Right renal pelvis (tissue), 4 donors: ENCODE data around the gene KRT75. TPM values are rescaled to one million over a fixed set of nuclear protein-coding genes. Genes with fewer than 3 reads are reported as not detected.

Experiments
- DNase-seq, 4 donors: peaks; one replicate each; pipeline ENCODE4 v3.0.0-alpha.2; 2013; ENCODE audit warnings: low read depth in 4 of 4, low spot score in 3 of 4, missing footprints in 1 of 4
- polyA plus RNA-seq, 4 donors: library from polyadenylated mRNA; unstranded; fragments of 120-200 nt; gene quantifications; one replicate each; pipeline ENCODE4 v1.2.1, GENCODE V29; 2013; ENCODE audit not compliant: insufficient read length in 4 of 4

KRT75 gene
- polyA plus RNA-seq, 4 donors = not detected

DNA sequence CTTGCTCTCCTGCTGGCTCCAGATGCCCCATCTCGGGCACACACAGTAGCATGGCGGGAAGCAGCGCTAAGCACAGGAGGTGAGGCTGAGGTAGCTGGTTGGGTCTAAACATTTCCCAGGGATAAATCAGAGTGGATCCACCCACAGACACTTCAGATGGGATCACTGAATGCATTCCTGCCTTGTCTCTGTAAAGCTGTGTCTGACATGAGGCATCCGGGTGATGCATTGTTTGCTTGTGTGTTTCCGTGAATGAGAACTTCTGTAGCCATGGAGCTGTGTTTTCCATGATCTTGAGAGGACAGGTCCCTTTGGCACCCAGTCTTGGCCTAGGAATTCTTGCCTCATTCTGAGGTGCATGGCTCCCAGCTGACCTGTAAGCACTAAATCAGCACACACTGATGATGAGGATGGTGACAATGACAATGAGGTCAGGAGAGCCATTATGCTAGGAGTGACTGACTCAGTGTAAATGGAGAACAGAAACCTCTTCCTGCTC lies 6.7 kb upstream of the KRT75 start:
- DNase-seq = no peak

DNA sequence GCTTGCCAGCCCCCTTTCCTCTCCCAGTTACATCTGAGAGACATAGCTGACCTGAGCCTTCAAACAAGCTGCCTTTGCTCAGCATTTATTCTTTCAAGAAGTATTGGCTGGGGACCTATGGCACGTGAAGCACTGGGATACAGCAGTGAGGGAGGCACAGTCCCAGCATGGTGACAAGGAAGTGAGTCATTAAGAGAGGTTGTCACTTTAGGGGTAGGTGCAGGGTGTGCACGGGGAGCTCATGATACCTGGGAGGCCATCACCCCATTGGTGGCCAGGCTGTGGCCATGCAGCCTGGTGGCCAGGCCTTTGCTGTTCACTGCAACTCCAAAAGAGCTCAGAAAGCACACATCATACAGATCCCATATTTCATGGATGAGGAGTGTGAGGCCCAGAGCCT lies 5.7 kb upstream of the KRT75 start:
- no peak for DNase-seq

DNA sequence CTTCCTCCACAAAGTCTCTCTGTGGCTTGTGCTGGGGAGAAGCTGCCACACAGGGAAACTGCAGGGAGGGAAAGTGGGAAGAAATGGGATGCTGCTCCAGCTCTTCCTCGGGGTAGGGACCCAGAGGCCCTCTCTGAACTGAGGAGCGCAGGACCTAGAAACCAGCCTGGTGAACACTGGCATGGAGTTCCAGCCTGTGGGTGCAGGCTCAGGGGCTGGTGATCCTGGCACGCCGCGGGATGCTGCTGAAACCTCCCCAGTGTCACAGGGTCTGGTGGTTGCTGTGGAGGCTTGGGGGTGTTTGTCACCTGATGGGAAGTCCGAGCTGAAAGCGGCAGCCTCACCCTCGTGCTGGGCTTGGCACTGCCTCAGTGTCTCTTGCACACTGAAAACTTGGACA lies 5.2 kb upstream of the KRT75 start:
- DNase-seq = no peak

DNA sequence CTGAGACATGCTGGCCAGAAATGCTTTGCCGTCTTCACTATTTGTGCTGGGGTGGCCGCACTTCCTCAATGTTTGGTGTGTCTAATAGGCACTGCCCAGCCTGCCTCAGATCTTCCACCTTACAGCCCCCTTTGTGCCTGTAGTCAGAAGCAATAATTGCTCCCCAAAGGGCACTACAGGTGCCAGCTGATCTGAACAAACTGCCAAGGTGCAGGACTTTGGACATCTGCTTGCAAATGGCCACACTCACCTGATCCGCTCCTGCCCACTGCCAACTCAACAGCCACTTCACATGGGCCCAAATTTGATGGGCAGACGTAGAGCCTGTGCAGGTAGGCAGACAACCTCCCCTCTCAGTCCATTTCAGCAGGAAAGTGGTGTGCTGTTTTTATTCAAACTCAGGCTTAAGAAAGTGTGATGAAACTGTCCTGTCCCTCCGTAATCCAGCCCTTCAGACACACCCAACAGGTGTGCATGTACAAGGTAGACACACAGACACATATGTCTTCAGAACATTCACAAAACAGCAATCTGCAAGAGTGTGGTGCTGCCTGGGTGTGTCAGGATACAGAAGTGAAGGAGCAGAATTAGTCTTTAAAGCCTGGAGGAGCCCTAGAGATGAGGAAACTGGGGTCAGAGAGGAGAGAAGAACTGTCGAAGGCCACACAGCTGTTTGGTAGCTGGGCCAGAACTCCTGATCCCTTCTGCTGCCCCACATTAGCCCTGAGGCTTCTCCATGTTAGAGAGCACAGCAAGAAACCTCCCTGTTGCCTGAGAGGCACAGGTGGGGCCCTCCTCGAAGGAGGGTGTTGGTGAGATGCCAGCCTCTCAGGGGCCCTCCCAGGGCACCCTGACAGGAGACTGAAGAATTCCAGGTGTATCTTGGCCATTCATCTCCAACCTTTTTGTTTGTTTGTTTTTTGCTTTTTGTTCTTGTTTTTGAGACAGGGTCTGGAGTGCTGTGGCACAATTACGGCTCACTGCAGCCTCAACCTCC lies 4.4 kb upstream of the KRT75 start:
- no peak for DNase-seq

DNA sequence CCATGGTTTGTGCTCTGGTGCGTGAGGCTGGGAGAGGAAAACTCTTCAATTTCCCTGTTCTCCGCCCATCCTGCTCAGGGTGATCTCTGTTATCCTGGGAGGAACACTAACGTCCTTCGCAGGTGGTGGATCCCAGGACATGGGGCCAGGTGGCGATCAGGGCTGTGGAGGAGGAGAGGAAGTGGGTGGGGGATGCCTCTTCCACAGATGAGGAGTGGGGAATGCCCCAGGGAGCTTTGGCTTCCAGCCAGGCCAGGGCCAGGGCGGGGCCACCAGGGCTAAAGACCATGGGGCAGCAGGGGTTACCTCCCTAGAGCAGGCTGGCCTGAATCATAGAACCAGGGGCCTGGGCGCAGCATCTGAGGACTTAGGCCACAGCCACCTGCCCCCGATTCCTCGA lies 3.3 kb upstream of the KRT75 start:
- DNase-seq = no peak

DNA sequence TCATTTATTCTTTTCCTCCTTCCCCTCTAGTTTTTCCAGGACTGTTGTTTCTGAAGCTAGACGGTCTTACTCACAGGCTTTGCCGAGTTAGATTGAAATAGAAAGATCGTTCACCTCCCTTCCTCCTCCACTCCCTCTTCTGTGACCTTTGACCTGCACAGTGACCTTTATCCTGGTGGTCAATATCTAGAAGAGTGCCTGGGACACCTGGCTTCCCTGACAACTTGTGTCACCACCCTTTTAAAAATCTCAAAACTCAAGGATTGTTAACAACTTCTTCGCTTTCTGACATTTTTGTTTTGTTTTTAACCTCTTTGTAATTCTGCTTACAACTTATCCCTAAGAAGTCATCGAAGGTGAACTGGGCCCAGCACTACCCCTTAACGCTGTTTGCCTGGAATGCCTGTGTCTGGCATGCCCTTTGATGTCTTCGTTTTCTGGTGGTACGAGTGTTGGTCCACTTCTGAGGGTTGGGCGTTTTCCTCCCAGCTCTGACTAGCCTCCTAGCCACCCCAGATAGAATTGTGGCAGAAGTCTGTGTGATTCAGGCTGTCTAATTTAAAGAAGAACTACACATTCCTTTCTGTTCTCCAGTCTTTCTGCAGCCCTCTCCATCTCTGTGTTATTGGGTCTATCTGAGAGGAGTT lies 2.8 kb upstream of the KRT75 start:
- no peak for DNase-seq

DNA sequence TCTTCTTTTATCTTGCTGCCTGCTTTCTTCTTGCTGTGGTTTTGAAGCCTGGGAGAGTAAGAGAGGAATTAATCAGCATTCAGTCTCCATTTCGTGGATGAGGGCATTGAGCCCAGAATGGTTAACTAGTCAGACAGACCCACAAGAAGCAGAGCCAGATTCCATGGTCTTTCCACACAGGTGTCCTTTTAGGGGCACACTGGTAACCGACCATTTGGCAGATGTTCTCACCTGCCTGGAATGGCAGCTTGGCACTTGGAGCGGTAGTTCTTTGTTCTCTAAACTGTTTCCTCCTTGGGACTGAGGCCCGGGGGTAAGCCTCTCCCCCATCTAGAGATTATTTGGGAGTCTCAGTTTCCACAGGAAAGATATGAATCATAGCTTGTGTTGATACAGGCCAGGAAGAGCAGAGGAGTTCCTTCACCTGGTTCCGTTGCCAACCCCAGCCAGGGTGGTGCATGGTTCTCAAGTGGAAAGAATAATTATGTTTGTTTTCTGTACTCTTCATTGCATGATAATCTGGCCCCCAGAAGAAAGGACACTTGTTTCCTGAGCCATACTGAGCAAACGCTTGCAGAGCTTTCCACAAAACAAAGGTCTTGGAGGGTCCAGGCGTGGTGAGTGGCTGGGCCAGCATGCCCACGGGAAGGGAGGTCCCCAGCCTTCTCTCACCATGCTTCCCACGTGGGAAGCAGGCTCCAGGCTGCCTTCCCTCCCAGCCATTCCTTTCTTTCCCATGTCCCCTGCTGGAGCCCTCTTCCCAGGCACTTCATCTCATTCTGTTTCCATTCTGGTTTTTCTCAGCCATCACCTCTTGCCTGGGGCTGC lies 2.0 kb upstream of the KRT75 start:
- DNase-seq = no peak

DNA sequence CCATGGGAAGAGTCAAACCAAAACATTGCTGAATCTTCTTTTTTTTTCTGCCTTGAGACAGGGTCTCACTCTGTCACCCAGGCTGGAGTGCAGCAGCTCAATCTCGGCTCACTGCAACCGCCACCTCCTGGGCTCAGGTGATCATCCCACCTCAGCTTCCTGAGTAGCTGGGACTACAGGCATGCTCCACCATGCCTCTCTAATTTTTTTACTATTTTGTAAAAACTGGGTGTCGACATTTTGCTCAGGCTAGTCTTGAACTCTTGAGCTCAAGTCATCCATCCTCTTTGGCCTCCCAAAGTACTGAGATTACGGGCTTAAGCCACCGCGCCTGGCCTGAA lies 1.5 kb upstream of the KRT75 start:
- no peak for DNase-seq

DNA sequence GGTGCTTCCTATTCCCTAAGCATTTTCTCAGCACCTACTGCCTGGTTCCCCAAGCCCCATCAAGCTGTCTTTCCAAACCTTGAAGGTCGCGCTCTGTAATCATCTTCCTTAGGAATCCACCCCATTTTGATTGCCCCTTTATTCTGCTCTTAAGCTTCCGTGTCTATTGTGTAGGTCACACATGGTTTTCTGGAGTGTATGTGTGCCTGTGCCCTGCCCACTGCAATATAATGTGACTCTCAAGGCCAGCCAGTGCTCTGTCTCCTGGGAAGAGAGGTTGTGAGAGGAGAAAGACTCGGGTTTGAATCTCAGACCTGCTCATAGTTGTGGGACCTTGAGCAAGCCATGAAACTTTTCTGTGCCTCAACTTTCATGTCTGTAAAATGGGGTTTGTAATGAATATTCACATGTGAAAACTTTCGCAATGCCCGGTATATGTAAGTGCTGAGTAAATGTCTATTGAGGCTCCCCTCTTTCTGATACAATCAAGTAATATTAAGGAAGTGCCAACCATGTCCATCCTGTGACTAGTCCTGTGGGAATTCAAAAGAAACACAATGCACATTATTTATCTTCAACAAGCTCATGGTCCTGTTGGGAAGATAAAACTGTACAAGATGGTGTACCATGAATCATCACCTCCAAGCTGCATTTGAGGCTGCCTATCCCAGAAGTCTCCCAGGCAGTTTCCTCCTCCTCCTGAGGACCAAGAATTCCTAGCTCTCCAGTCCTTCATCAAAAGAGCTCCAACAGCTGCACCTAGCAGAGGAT lies 774 bp upstream of the KRT75 start:
- no peak for DNase-seq

DNA sequence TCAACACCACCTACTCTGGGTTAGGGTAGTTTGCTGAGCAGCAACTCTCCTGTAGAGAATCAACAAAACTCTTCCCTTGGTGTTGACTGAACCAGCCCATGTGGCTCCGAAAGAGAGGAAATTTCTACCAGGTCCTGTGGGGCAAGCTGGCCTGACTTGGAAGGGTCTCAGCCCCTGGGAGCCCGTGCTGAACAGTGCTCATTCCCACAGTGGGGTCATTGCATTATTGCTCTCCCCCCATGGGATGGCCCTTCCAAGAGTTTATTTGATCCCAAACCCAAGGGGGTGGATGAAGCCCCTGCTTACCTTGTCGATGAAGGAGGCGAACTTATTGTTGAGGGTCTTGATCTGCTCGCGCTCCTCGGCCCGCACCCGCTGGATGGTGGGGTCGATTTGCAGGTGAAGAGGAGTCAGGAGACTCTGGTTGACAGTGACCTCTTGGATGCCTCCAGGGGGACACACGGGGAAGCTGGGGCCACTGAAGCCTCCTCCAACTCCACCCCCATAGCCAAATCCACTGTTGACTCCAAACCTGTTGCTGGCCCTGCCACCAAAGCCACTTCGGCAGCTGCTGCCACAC lies 580 bp downstream of the KRT75 start:
- no peak for DNase-seq

DNA sequence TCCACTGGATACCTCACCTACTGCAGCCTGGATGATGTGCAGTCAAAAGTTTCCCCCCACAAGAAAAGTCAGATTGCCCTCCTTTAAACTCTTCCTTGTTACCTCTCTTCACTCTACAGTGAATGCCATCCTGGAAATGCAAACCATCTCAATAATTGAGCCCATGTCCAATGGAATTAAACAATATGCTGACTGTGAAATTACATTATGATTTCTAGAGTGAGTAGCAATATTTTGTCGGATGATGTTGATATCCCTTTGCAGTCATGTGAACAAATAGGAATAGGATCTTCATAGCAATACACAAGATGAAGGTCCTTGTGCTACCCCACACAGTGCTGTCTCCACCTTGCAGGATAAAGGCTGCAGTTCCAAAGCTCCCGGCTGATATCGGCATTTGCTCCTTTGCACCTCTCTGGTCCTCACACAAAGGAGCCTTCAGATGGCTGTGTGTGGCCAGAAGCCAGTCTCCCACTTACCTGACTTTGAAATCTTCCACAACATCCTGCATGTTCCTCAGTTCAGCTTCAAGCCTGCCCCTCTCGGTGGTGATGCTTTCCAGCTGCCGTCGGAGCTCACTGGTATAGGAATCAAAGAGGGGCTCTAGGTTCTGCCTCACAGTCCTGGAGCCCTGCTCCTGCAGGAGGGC lies 1.5 kb downstream of the KRT75 start:
- no peak for DNase-seq

DNA sequence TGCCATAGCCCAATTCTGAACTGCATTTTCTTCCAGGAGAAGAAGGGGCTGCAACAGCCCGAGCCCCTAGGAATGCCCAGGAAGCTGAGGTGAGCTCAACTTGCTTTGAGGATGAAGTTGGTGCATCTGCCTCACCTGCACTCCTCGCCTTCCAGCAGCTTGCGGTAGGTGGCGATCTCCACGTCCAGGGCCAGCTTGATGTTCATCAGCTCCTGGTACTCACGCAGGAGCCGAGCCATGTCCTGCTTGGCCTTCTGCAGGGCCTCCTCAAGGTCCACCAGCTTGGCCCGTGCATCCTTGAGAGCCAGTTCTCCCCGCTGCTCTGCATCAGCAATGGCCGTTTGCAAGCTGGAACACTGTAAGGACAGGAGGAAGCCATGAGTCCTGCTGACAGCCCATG lies 6.0 kb downstream of the KRT75 start:
- DNase-seq = no peak

DNA sequence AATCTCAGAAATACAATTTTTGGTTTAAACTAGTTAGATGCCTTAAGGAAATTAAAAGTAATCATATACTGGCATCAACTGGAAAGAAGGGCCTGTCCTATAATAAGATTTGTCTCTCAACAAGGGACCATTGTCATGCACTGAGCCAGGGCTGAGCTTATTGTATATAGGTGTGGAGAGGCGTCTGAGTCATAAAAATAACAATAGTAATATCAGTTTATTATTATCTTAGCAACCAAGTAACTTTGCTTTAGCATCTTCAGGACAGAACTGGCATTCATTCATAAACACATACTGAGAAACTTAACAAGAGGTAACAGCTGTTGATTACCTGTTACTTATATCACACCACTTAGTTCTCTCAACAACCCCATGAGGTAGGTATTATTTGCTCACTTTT lies 7.1 kb downstream of the KRT75 start:
- no peak for DNase-seq

DNA sequence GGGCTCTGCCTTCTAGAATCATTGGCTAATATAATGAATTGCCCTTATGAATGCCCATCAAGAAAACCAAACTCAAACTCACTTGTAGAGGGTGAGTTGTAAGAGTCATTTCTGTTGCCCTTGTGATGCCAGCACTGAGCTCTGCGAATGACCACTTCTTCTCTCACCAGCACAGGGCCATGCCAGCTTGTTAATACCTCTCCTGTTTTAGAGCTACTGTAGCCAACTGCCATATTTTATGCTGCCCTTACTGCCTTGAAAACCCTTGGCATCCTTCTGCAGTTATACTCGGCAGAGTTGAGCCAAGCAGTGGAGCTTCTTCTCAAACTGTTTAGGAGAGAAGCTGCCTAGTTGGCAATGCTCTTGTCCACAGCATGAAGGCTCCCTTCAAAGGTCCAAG lies 8.1 kb downstream of the KRT75 start:
- no peak for DNase-seq

DNA sequence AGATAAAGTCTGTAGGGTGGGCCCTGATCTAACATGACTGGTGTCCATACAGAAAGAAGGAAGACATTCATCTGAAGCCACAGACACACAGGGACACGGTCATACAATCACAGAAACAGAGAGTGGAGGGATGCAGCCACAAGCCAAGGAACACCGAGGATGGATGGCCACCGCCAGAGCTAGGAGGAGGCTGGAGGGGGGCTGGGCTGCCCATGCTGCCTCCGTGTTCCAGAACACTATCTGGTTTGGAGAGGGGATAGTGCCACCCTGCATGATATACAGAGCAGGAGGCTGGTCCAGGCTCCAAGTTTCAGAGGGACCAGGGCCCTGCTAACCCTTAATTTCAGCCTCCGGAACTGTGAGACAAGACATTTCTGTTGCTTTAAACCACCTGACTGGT lies 8.7 kb downstream of the KRT75 start:
- no peak for DNase-seq

DNA sequence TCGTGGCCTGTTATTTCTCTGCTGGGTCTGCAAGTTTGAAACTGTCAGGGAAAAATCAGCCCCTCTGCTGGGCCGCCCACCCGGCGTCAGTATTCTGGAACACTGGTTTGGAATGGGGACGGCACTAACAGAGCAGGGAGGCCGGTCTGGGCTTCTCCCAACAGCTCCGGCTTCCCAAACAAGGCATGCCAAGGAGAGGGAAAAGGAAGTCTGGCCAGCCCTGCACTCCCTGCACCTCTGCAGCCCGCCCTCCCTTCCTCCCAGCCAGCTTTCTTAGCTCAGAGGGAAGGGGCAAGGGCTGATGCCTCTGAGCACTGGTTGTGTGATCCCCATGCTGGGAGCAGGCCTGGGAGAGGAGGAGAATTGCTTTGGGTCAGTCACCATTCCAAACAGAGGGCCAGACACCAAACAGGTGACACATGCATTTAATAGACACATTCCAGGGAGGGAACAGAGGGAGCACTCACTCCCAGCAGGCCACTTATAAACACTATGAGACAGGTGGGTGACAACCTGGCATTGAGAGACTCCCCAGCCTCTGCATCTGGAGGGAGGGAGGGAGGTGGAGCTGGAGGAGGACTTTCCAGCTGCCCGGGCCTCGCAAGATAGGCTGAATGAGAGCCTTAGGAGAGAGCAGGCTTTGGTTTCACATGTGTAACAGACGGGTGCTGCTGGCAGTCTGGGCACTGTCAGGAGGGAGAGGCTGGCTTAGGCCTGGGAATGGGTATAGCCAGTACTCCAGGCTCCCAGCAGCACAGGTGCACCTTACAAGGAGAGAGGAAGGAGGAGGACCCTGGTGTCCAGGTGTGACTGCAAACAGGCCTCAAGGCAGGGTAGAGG lies 10.3 kb downstream of the KRT75 start:
- DNase-seq = no peak

DNA sequence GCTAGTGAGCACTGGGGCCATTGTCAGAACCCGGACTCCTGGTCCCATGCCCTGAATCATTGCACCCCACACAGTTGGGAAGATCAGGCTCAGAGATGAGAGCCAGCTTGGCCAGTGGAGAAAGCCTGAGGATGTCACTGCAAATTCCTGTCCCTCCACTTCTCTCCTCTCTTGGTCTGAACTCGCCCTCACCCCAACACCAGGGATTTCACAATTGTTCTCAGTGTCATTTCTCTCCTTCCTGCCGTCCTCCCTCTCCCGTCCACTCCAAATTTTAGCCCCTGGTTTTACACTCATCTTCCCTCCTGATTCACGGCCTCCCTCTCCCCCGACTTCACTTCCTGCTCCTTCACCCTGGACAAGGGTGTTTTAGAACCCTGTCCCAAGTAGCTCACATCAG lies 11.1 kb downstream of the KRT75 start:
- no peak for DNase-seq

DNA sequence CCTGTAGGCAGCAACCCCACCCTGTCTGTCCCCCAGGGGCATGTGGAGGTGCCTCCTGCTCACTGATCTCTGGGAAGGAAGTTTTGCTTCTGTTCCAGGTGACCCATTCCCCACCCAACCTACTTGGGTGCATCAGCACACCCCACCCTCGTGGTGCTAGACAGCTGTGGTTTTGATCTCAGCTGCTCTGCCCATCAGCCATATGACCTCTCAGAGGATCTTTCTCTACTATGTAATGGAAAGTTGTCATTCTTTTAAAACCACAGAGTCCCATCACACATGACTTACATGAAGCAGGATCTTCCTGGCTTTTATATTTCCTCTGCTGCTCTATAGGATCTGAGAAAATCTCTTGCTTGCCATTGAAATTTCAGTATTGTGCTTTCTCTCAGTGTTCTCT lies 14.5 kb downstream of the KRT75 start:
- DNase-seq = no peak
